Activated naive CD4-positive, alpha-beta T cell treated with anti-CD3 and anti-CD28 coated beads, Interleukin-2, amount 10 ng/mL, durations not matched to agents 7 days and 5 days (primary cell): ENCODE data around the gene AFF3.

Experiments used
- CTCF ChIA-PET: fragments of 350-600 bp; sonication (Branson Sonifier 250); formaldehyde crosslinking; loops from one replicate; lab custom pipeline; 2021; ENCODE audit warnings: antibody characterized with exemption; lab: Charles Lee
- DNase-seq: peaks from one replicate; pipeline ENCODE4 v3.0.0-alpha.2; 2020
- H3K27ac Mint-ChIP-seq: one replicate; pipeline ENCODE4 v1.8.0; 2021; ENCODE audit warnings: mild to moderate bottlenecking, moderate library complexity, mixed read lengths
- H3K27me3 Mint-ChIP-seq: one replicate; pipeline ENCODE4 v1.8.0; 2021; ENCODE audit warnings: mild to moderate bottlenecking, mixed read lengths
- H3K36me3 Mint-ChIP-seq: one replicate; pipeline ENCODE4 v1.8.0; 2021; ENCODE audit warnings: mixed read lengths
- H3K4me1 Mint-ChIP-seq: one replicate; pipeline ENCODE4 v1.8.0; 2021; ENCODE audit warnings: mixed read lengths
- H3K4me3 Mint-ChIP-seq: one replicate; pipeline ENCODE4 v1.8.0; 2021; ENCODE audit warnings: mild to moderate bottlenecking, moderate library complexity, mixed read lengths
- H3K9me3 Mint-ChIP-seq: one replicate; pipeline ENCODE4 v1.8.0; 2021; ENCODE audit warnings: mixed read lengths

Gene AFF3

DNA sequence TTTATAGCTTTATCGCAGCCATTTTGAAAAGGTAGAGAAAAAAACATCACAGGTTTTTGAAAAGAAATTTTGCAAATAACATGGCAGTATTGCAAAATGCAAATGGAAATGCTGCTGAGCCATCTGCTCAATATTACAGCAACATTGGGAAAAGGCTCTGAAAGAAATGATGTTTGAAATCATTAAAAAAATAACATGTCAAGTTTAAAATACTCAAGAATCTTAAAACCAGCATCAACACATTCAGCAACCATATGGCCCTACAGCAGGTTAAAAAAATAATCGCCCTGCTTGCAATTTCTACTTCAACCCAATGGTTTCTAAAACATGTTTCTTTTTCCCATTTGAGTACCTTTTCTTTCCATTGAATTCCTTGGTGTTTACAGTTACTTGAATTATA is 289.4 kb downstream of the AFF3 start:
- no peak for DNase-seq
- Mint-ChIP-seq H3K4me1 (no peaks in the 10 kb centered on the region), H3K27me3 (no peaks in the 10 kb centered on the region), H3K27ac (no peak overlapping the region), H3K4me3 (no peak overlapping the region), H3K9me3 (no peaks in the 10 kb centered on the region), H3K36me3 (no peaks in the 10 kb centered on the region)
- CTCF ChIA-PET = no interaction called here

DNA sequence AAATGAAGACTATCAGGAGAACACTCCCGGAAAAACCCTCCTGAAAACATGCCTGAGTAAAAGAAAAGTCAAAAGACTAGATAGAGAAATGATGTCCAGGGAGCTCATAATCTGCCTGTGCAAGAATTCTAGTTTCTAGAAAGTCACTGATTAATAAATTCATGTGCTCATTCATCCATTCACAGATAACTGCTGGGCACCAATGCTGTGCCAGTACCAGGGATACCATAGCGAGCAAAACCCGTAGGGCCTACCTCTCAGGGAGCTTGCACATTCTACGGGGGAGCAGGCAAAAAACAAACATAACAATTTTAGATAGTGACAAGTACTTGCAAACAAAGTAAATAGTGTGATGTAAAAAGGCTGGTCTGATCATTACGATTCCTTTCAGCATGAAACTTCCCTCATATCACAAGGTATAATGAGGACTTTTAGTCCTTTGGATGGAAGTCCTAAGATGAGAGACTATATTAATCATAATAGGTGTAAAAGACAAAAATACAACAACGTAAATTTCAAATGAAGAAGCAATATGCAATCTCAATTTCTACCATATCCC is 289.9 kb downstream of the AFF3 start:
- H3K27ac Mint-ChIP-seq = no peak overlapping the region
- no peaks in the 10 kb centered on the region for H3K4me1 Mint-ChIP-seq
- no peaks in the 10 kb centered on the region for H3K27me3 Mint-ChIP-seq
- H3K9me3 Mint-ChIP-seq = no peaks in the 10 kb centered on the region
- no peak overlapping the region for H3K4me3 Mint-ChIP-seq
- H3K36me3 Mint-ChIP-seq = no peaks in the 10 kb centered on the region
- no peak for DNase-seq
- CTCF ChIA-PET = no interaction called here

DNA sequence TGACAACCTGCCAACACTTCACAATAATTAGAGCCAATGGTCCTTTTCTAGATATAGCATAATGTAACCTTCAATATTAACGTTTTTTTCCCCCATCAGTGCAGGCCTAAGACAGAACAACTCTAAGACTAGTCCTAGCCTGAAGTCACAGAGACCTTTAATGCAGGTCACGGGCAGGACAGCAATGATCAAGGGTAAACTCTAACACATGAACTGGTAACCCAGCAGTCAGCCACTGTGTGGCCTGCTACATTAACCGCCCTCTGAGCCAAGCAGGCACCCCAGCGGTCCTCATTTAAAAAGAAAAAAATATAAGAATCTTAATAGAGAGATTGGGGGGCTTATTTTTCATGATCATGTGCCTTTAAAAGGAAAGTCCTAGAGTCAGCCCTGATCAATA is 290.6 kb downstream of the AFF3 start:
- Mint-ChIP-seq H3K4me1 (no peaks in the 10 kb centered on the region), H3K4me3 (no peak overlapping the region), H3K9me3 (no peaks in the 10 kb centered on the region), H3K27me3 (no peaks in the 10 kb centered on the region), H3K36me3 (no peaks in the 10 kb centered on the region), H3K27ac (no peak overlapping the region)
- CTCF ChIA-PET = no interaction called here
- DNase-seq = no peak

DNA sequence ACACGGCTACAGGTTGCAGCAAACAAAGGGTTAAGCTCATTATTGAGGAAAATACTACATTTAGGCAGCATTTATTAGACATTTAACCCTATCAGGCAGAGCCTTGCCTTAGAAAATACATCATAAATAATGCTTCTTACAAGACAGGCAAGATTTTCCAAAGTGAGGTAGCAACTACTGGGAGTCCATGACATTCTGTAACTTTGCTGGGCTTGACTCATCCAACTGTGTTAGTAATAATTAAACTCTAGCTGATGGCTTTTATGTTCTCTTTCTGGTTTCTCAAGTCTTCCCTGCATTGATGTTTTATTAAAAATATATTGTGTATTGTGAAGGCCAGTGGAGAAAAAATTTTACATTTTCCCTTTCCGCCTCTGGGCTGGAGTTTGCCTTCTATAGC is 291.3 kb downstream of the AFF3 start:
- H3K4me3 Mint-ChIP-seq = no peak overlapping the region
- CTCF ChIA-PET = no interaction called here

DNA sequence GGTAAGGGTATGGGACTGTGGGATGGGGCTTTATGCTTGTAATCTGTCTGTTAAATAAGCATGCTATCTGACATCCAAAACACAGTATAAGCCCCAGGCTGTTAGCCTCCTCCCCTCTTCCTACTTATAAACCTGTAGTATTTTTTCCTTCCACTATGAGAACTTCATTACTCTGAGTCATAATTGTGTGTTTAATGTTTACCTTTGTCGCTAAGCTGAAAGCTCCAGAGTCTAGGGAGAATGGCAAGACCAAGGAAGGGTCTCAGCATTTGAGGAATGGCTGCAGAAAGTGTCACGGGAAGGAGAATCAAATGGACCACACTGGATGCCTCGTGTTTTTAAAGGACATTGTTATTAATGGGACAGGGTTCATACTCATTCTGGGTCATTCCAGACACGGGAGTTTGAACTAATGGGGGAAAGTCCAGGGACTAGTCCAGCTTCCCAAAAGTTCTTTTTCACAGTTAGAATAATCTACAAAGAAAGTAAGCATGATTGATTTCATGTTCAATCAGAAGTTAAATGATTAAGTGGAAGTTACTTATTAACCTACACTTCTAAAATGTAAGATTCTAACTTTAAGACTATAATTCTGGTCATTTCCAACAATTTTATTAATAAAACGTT is 292.2 kb downstream of the AFF3 start:
- DNase-seq = no peak
- H3K36me3 Mint-ChIP-seq = no peaks in the 10 kb centered on the region
- no peak overlapping the region for H3K27ac Mint-ChIP-seq
- no peaks in the 10 kb centered on the region for H3K4me1 Mint-ChIP-seq
- no peaks in the 10 kb centered on the region for H3K27me3 Mint-ChIP-seq
- H3K9me3 Mint-ChIP-seq = no peaks in the 10 kb centered on the region
- H3K4me3 Mint-ChIP-seq = no peak overlapping the region
- CTCF ChIA-PET = interaction anchor here (0.7 kb wide), 1 partner anchor 371 kb away, joined by 3 read pairs; no protein-coding TSS in a partner anchor

More for the DNA sequence above, 291.3 kb downstream of the AFF3 start:
- no peak overlapping the region for H3K27ac Mint-ChIP-seq
- H3K9me3 Mint-ChIP-seq = no peaks in the 10 kb centered on the region
- no peak for DNase-seq
- H3K36me3 Mint-ChIP-seq = no peaks in the 10 kb centered on the region
- no peaks in the 10 kb centered on the region for H3K4me1 Mint-ChIP-seq
- H3K27me3 Mint-ChIP-seq = no peaks in the 10 kb centered on the region

DNA sequence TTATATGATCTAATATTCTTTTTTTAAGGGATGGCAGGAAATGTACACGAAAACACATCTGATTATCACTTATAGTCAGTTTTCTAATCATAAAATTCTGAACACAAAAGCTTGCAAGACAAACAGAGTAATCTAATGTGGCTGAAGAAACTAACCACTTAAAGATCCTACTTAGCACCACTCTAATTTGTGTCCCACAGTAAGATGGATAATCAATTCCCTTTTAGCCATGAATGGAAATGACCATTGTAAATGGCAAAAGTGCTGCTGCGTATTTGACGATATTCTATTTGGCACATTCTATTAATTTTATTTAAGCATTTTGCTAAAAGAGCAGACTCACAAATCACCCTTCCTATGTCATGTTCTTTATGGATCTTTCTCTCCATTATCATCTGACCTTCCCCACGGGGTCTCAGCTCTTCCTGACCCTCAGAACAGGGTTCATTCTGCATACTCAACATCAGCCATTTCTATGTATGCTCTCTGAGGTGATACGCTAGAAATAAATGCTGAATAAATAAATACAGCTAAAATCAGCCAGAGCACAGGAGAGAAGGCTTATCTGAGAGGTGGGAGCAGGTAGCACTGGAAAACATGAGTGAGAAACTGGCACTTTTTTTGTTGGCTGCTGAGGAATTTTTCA is 295.8 kb downstream of the AFF3 start:
- no peaks in the 10 kb centered on the region for H3K9me3 Mint-ChIP-seq
- no peaks in the 10 kb centered on the region for H3K4me1 Mint-ChIP-seq
- no peak for DNase-seq
- no peak overlapping the region for H3K4me3 Mint-ChIP-seq
- H3K27ac Mint-ChIP-seq = no peak overlapping the region
- CTCF ChIA-PET = no interaction called here
- peaks cover 4% of the 10 kb centered on the region for H3K27me3 Mint-ChIP-seq
- no peaks in the 10 kb centered on the region for H3K36me3 Mint-ChIP-seq

DNA sequence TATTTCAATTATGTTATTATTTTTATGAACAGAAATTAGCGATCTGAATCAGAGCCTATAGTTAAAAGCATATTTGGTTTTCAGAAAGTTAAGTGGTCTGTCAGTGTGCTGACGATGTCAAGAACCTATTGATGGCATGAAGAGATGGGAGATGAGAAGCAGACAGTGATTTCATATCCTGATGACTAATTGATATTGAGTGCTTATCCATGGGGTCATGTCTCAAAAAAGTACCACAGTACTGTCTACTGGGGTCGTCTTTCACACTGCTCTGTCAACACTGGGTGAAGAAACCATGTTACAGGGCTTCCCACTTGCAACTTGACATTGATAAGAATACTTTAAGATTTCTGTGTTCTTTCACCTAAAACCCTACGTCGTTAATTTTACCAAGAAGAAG is 297.1 kb downstream of the AFF3 start:
- H3K4me3 Mint-ChIP-seq = no peak overlapping the region
- H3K9me3 Mint-ChIP-seq = no peaks in the 10 kb centered on the region
- no peak for DNase-seq
- H3K36me3 Mint-ChIP-seq = no peaks in the 10 kb centered on the region
- no peaks in the 10 kb centered on the region for H3K4me1 Mint-ChIP-seq
- peaks cover 4% of the 10 kb centered on the region for H3K27me3 Mint-ChIP-seq
- H3K27ac Mint-ChIP-seq = no peak overlapping the region
- CTCF ChIA-PET = no interaction called here

DNA sequence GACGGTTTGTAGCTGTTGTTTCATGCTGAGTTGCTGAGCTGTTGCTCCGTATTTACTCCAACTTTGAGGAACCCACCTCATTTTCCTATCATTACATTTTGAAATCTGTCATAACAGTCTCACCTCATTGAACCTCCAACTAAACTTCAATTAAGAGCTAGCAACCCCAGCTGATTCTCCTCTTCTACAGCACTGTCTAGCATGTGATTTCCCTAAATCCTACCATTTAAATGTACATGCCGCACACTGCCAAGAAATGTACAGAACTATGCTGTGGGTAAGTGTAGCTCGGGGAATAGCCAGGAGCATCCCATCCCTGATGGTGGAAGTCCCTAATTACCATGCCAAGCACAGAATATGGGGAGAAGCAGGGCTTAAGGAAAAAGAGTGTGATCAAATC is 299.9 kb downstream of the AFF3 start:
- Mint-ChIP-seq H3K36me3 (no peaks in the 10 kb centered on the region), H3K4me3 (no peak overlapping the region), H3K4me1 (peaks cover 3% of the 10 kb centered on the region), H3K27ac (no peak overlapping the region), H3K9me3 (no peaks in the 10 kb centered on the region), H3K27me3 (peaks cover 4% of the 10 kb centered on the region)
- CTCF ChIA-PET = interaction anchor here (1.0 to 1.6 kb wide), 2 partner anchors 23 to 420 kb away, joined by 3 to 8 read pairs; no protein-coding TSS in a partner anchor
- DNase-seq = no peak

DNA sequence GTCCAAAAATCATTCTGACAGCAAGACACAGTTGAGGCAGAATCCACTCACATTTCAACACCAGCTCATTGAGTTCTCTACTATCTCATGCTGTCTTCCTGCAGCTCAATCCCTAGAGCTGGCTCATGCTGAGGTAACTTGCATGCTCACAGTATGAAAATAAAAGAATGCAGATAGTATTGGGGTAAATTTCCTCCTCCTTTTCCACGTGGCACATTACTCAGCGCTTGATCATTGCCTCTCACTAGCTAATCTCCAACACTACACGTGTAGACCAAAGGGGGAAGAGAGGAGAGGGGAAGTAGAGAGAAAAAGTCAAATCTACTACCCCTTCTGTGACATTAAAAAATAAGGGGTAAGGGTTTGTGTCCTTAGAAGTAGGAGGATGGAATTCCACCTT is 300.6 kb downstream of the AFF3 start:
- DNase-seq = no peak
- no peak overlapping the region for H3K4me3 Mint-ChIP-seq
- no peaks in the 10 kb centered on the region for H3K36me3 Mint-ChIP-seq
- no peak overlapping the region for H3K27ac Mint-ChIP-seq
- no peaks in the 10 kb centered on the region for H3K9me3 Mint-ChIP-seq
- peaks cover 7% of the 10 kb centered on the region for H3K4me1 Mint-ChIP-seq
- CTCF ChIA-PET = interaction anchor here (1.0 kb wide), 1 partner anchor 421 kb away, joined by 3 read pairs; no protein-coding TSS in a partner anchor
- peaks cover 4% of the 10 kb centered on the region for H3K27me3 Mint-ChIP-seq

DNA sequence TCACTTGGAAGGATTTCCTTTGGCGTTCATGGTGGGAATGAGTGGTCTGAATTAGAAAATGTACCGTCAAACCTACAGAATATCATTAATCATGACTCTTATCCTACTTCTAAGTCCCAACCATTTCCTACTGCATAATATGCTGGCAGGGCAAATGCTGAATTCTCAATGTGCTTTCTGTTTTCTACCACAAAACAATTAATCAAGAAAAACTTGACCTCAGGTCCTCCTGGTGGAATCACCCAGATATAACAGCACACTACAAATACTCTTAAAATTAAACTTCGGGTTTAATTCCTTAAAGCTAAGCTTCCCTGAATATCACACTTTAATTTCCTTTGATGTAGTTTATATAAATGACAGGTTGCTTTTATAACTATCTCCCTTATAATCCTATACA is 301.6 kb downstream of the AFF3 start:
- no peaks in the 10 kb centered on the region for H3K9me3 Mint-ChIP-seq
- H3K36me3 Mint-ChIP-seq = no peaks in the 10 kb centered on the region
- H3K4me3 Mint-ChIP-seq = no peak overlapping the region
- H3K4me1 Mint-ChIP-seq = peaks cover 7% of the 10 kb centered on the region
- DNase-seq = no peak
- CTCF ChIA-PET = interaction anchor here (1.0 kb wide), 1 partner anchor 19 kb away, joined by 3 read pairs; no protein-coding TSS in a partner anchor
- H3K27me3 Mint-ChIP-seq = peaks cover 4% of the 10 kb centered on the region
- no peak overlapping the region for H3K27ac Mint-ChIP-seq

DNA sequence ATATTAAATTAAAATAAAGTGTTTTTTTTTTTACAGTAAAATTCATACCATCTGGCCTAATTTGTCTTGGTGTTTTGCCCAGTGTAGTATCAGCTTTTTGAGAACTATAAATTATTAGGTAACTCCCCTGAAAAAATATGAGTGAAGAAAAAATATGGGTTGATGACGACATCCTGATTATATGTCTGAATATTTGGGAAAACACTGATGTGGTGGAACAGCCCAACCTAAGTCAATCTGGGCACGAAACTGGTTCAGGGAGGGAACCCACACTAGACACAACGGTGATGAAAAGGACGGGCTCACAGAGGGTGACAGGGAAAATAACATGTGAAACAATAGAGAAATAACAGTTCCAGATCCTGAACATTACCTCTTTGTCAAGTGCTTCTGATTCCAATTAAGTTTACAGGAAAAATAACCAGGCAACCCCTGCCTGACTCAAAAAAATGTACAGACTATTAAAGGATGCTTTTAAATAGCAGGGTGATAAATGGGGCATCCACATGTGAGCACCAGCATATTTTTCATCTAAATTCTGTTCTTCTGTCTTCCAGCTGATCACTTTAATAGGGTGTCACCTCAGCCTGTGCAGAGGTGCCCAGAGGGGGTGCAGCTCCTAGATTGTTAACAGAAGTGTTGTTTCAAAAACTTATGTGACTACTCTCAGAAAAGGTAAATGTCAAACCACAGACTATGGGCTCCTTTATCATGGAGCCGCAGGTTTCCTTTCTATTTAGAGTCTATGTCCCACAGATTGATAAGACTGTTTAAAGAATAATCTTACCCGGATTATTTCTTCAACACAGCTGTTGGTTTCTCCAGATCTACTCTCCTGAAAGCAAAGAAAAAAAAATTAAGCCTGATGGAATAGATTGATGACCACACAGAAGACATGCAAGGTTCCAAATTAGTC is 305.4 kb downstream of the AFF3 start:
- peaks cover 7% of the 10 kb centered on the region for H3K4me1 Mint-ChIP-seq
- DNase-seq = no peak
- no peaks in the 10 kb centered on the region for H3K9me3 Mint-ChIP-seq
- H3K36me3 Mint-ChIP-seq = no peaks in the 10 kb centered on the region
- H3K27ac Mint-ChIP-seq = no peak overlapping the region
- CTCF ChIA-PET = no interaction called here
- H3K27me3 Mint-ChIP-seq = no peaks in the 10 kb centered on the region
- no peak overlapping the region for H3K4me3 Mint-ChIP-seq

DNA sequence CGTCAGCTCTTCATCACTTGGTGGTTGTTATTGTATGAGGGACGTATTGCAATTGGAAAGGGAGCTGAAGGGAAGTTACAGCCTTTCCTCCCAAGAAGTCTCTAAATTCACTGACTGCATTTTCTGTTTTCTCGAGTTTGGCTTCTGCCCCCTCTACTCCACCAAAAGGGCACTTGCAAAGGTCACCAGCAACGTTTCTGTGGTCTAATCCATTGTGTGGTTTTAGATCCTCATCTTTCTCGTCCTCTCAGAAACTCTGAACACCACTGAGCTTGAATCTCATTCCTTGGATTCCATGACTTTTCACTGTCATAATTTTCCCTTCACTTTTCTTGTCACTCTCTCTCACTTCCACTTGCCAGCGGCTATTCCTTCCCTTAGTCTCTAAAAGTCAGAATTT is 308.0 kb downstream of the AFF3 start:
- CTCF ChIA-PET = interaction anchor here (1.3 kb wide), 1 partner anchor 25 kb away, joined by 3 read pairs; no protein-coding TSS in a partner anchor
- peaks cover 7% of the 10 kb centered on the region for H3K4me1 Mint-ChIP-seq
- no peaks in the 10 kb centered on the region for H3K27me3 Mint-ChIP-seq
- peaks cover under 1% of the 10 kb centered on the region for H3K9me3 Mint-ChIP-seq
- H3K4me3 Mint-ChIP-seq = no peak overlapping the region
- no peak overlapping the region for H3K27ac Mint-ChIP-seq
- no peak for DNase-seq
- H3K36me3 Mint-ChIP-seq = peaks cover under 1% of the 10 kb centered on the region

DNA sequence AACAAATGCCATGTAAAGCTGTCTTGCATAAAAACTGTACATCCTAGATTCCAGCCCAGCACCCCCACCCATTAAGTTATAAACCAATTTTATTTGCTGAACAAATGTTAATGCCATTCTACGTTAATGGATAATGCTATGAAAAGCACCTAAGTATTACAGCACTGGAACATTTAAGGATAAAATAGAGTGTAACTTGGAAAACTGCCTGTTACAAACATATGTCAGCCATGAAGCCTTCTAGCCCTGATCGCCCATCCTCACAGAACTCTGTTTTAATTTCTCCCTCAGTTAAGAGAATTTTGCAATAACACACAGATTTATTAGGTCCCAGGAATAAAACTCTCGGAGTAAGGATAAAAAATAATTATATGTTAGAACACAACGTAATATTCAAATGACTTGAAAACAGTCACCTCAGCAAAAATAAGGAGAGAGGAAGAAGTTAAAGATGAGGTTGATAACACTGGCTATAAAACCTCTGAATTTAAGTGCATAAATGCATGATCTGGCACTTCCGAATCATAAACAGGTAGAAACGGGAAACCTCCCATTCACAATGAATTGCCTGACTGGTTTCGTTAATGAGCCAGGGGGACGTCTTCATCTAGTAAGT is 308.7 kb downstream of the AFF3 start:
- CTCF ChIA-PET = interaction anchor here (1.3 kb wide), 1 partner anchor 24 kb away, joined by 3 read pairs; no protein-coding TSS in a partner anchor
- Mint-ChIP-seq H3K9me3 (peaks cover 3% of the 10 kb centered on the region), H3K27me3 (no peaks in the 10 kb centered on the region), H3K27ac (no peak overlapping the region), H3K4me3 (no peak overlapping the region), H3K4me1 (peaks cover 7% of the 10 kb centered on the region), H3K36me3 (peaks cover 2% of the 10 kb centered on the region)
- DNase-seq = no peak

DNA sequence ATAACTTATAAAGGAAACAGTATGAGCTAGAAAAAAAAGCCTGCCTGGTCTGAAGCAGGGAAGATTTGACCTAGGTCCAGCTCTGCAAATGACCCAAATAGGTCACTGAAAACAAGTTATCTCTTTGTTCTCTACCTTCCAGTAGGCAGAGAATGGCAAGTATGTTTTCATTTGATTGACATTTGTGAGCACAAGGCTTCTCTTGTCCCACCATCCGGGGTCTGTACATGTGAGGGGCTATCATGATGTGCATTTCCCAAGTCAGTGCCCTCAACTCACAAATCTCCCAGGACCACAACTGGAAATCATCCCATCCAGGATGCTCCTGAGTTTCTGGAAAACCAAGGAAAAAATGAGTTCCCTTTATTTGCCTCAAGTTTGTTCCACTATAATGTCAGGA is 309.5 kb downstream of the AFF3 start:
- Mint-ChIP-seq H3K4me3 (no peak overlapping the region), H3K9me3 (peaks cover 3% of the 10 kb centered on the region), H3K27me3 (peaks cover 3% of the 10 kb centered on the region), H3K27ac (no peak overlapping the region), H3K4me1 (peaks cover 9% of the 10 kb centered on the region), H3K36me3 (peaks cover 6% of the 10 kb centered on the region)
- CTCF ChIA-PET = no interaction called here
- no peak for DNase-seq
